ENCODE measurements around the gene SH2D4B. TPM values are rescaled to one million over a fixed set of nuclear protein-coding genes. Genes with fewer than 3 reads are reported as not detected.

The SH2D4B gene
- total RNA-seq, 1 donor from 2014 or later = 0.12 TPM

DNA sequence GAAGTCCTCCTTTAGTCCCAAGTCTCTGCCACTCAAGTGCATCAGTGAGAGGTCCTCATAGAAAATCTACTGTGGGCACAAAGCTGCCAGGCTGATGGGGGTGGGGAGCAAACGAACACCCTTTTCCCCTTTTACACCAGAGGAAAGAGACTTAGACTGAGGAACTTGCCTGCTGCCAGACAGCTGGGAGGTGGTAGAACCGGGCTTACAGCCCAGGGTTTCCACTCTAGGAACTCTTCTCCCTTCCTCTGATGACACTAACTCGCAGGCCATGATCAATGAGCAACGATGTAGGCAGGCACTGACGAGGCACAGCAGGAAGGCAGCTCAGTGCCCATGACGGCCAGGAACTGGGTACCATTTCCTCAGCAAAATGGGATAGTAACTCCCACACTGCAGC lies 11.0 kb upstream of the SH2D4B start:
- Mint-ChIP-seq H3K27ac (no peak overlapping the region), H3K4me1 (ENCODE audit: low read depth) (no peaks in the 10 kb centered on the region), H3K4me3 (ENCODE audit: low read depth) (no peak overlapping the region), H3K9me3 (ENCODE audit: low read depth) (no peaks in the 10 kb centered on the region), H3K27me3 (no peaks in the 10 kb centered on the region), H3K36me3 (ENCODE audit: insufficient read depth) (no peaks in the 10 kb centered on the region)
- TF ChIP-seq, protein P1, sequence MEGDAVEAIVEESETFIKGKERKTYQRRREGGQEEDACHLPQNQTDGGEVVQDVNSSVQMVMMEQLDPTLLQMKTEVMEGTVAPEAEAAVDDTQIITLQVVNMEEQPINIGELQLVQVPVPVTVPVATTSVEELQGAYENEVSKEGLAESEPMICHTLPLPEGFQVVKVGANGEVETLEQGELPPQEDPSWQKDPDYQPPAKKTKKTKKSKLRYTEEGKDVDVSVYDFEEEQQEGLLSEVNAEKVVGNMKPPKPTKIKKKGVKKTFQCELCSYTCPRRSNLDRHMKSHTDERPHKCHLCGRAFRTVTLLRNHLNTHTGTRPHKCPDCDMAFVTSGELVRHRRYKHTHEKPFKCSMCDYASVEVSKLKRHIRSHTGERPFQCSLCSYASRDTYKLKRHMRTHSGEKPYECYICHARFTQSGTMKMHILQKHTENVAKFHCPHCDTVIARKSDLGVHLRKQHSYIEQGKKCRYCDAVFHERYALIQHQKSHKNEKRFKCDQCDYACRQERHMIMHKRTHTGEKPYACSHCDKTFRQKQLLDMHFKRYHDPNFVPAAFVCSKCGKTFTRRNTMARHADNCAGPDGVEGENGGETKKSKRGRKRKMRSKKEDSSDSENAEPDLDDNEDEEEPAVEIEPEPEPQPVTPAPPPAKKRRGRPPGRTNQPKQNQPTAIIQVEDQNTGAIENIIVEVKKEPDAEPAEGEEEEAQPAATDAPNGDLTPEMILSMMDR (IDR thresholded peaks at IDR 0.05; ENCODE audit: unreplicated experiment) = no peak
- DNase-seq (ENCODE audit: low spot score, unreplicated experiment) = no peak

DNA sequence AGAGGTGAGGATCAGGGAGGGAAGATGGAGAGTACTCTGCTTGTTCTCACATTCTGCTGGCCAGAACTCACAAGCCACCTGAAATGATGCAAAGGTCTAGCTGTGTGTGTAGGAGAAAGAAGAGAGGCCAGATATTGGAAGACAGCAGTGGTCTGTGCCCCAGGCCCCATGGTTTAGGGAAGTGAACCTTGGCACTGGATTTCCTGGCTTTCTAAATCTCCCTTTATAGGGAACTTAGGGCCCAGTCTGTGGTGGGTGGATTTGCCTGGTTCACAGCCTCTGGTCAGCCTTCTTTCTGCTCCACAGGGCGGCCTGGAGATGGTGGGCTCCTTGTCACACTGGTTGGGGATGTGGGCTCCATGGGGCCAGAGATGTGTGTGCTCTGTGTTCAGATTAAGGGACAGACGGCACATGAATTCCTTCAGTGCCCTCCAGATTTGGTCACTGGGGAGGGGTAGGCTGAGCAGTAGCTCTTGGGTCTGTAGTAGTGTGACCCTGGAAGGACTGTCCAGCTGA lies 9.5 kb upstream of the SH2D4B start:
- no peaks in the 10 kb centered on the region for H3K4me1 Mint-ChIP-seq (ENCODE audit: low read depth)
- H3K4me3 Mint-ChIP-seq (ENCODE audit: low read depth) = no peak overlapping the region
- peaks cover 1% of the 10 kb centered on the region for H3K36me3 Mint-ChIP-seq (ENCODE audit: insufficient read depth)
- TF ChIP-seq, protein P1 (IDR thresholded peaks at IDR 0.05; ENCODE audit: unreplicated experiment) = no peak
- DNase-seq (ENCODE audit: low spot score, unreplicated experiment) = no peak
- no peaks in the 10 kb centered on the region for H3K9me3 Mint-ChIP-seq (ENCODE audit: low read depth)
- H3K27me3 Mint-ChIP-seq = no peaks in the 10 kb centered on the region
- no peak overlapping the region for H3K27ac Mint-ChIP-seq

DNA sequence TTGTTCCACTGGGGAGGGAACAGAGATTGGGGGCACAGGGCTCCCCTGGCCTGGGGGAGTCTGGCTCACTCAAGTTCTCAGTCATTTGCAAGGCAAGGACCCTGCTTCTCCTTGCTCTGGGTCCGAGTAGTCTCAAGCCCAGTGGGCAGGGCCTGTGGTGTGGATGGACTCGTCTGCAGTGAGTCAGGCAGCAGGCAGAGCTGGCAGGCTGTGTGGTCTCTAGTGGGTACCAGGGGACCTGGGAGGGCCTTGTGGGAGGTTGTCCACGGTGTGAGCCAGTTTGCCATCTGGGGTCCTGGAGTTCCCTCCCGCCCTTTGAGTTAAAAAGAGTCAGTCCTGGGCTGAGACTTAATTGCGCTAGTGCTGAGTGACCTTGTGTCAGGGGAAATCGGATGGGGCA lies 8.8 kb upstream of the SH2D4B start:
- Mint-ChIP-seq H3K4me1 (ENCODE audit: low read depth) (no peaks in the 10 kb centered on the region), H3K27ac (no peak overlapping the region), H3K27me3 (no peaks in the 10 kb centered on the region), H3K9me3 (ENCODE audit: low read depth) (no peaks in the 10 kb centered on the region), H3K36me3 (ENCODE audit: insufficient read depth) (peaks cover 1% of the 10 kb centered on the region), H3K4me3 (ENCODE audit: low read depth) (no peak overlapping the region)
- DNase-seq (ENCODE audit: low spot score, unreplicated experiment) = no peak
- TF ChIP-seq, protein P1 (IDR thresholded peaks at IDR 0.05; ENCODE audit: unreplicated experiment) = no peak

DNA sequence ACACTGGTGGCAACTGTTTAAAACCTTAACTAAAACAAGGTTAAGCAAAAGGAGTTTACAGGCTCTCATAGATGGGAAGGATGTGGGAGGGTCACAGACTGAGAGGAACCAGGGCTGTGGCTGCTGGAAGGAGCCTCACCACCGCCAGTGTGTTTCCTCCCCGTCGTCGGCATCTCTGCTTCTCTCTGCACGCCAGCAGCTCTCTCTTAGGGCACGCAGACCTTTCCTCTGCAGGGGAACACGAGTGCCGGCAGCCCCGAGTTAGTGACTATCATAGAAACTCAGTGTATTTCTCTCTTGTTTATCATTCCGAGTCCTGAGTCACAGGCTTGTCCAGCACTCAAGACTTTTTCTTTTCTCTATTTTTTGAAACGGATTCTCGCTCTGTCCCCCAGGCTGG lies 8.1 kb upstream of the SH2D4B start:
- no peaks in the 10 kb centered on the region for H3K27me3 Mint-ChIP-seq
- TF ChIP-seq, protein P1 (IDR thresholded peaks at IDR 0.05; ENCODE audit: unreplicated experiment) = no peak
- H3K27ac Mint-ChIP-seq = peak overlapping the region; percentile 52
- no peak for DNase-seq (ENCODE audit: low spot score, unreplicated experiment)
- H3K4me3 Mint-ChIP-seq (ENCODE audit: low read depth) = no peak overlapping the region
- H3K36me3 Mint-ChIP-seq (ENCODE audit: insufficient read depth) = peaks cover 1% of the 10 kb centered on the region
- H3K9me3 Mint-ChIP-seq (ENCODE audit: low read depth) = no peaks in the 10 kb centered on the region
- no peaks in the 10 kb centered on the region for H3K4me1 Mint-ChIP-seq (ENCODE audit: low read depth)

DNA sequence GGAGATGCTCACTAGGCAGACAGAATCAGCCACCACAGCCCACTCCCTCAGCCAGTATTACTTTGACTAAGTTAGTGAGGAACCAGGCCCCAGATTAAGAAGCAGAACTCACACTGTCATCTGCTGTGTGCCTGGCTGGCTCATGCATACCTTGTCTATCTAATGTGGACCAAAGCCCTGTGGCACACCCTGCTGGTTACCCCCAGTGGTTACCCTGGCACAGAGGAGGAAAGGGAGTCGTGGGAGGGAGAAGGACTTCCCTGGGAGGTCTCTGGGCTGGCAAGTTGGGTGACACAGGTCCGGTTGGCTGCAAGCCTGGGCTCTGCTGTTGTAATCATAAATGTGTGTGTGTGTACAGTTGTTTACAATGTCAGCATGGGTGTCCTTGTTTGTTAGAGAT lies 7.5 kb upstream of the SH2D4B start:
- no peaks in the 10 kb centered on the region for H3K27me3 Mint-ChIP-seq
- no peaks in the 10 kb centered on the region for H3K9me3 Mint-ChIP-seq (ENCODE audit: low read depth)
- no peak overlapping the region for H3K4me3 Mint-ChIP-seq (ENCODE audit: low read depth)
- no peaks in the 10 kb centered on the region for H3K4me1 Mint-ChIP-seq (ENCODE audit: low read depth)
- DNase-seq (ENCODE audit: low spot score, unreplicated experiment) = no peak
- peaks cover 1% of the 10 kb centered on the region for H3K36me3 Mint-ChIP-seq (ENCODE audit: insufficient read depth)
- no peak overlapping the region for H3K27ac Mint-ChIP-seq
- TF ChIP-seq, protein P1 (IDR thresholded peaks at IDR 0.05; ENCODE audit: unreplicated experiment) = no peak
